Activated naive CD4-positive, alpha-beta T cell treated with Interleukin-2 at 50 U/mL for 16 hours (primary cell): ENCODE measurements around the gene COQ9.
"Not testable (repeated sequence)": the region's sequence is repeated elsewhere in the genome, so short reads cannot be mapped to it uniquely, and the experiment has no call there.

Experiments used
- DNase-seq: peaks from one replicate; pipeline ENCODE4 v3.0.0-alpha.2; 2020

Gene COQ9

GRCh38 chr16:57486858-57487834, 39.9 kb downstream of the COQ9 start:
- no peak for DNase-seq

GRCh38 chr16:57489229-57489628, 42.0 kb downstream of the COQ9 start:
- no peak for DNase-seq

- DNase-seq: no peak
Observed at GRCh38 chr16:57493767-57494166, 46.5 kb downstream of the COQ9 start.

- DNase-seq: no peak
Observed at GRCh38 chr16:57497121-57497520, 49.8 kb downstream of the COQ9 start.

- no peak for DNase-seq
Observed at GRCh38 chr16:57498031-57498430, 50.8 kb downstream of the COQ9 start.

GRCh38 chr16:57499941-57500340, 52.7 kb downstream of the COQ9 start:
- not testable (repeated sequence) for DNase-seq

- no peak for DNase-seq
Observed at GRCh38 chr16:57500578-57501111, 53.4 kb downstream of the COQ9 start.

GRCh38 chr16:57501492-57501891, 54.2 kb downstream of the COQ9 start:
- DNase-seq: no peak

- no peak for DNase-seq
Observed at GRCh38 chr16:57502048-57502775, 54.9 kb downstream of the COQ9 start.

GRCh38 chr16:57503366-57503765, 56.1 kb downstream of the COQ9 start:
- no peak for DNase-seq

GRCh38 chr16:57504001-57504400, 56.7 kb downstream of the COQ9 start:
- no peak for DNase-seq

GRCh38 chr16:57504491-57504890, 57.2 kb downstream of the COQ9 start:
- DNase-seq: no peak

- no peak for DNase-seq
Observed at GRCh38 chr16:57505169-57505568, 57.9 kb downstream of the COQ9 start.

- DNase-seq: no peak
Observed at GRCh38 chr16:57507136-57508034, 60.1 kb downstream of the COQ9 start.

- DNase-seq: no peak
Observed at GRCh38 chr16:57508035-57508425, 60.8 kb downstream of the COQ9 start.

GRCh38 chr16:57509231-57509923, 62.1 kb downstream of the COQ9 start:
- no peak for DNase-seq

GRCh38 chr16:57510016-57510871, 63.0 kb downstream of the COQ9 start:
- DNase-seq: no peak
